VCaP (cell line): ENCODE results near the gene LMAN2.

Source experiments
- H3K27ac ChIP-seq: fragments of 450-650 bp; 2 replicates; pipeline ENCODE4 v1.5.1; 2017
- CTCF ChIP-seq: fragments of 450-650 bp; conservative IDR thresholded peaks from 2 replicates; pipeline ENCODE4 v1.5.1; 2017; ENCODE audit warnings: mild to moderate bottlenecking, moderate library complexity

LMAN2 gene

GRCh38 chr5:177386542-177386941, 35.1 kb upstream of the LMAN2 start:
- no peak for TF ChIP-seq CTCF
- H3K27ac ChIP-seq, result no peak overlapping the region

- H3K27ac ChIP-seq, result no peak overlapping the region
- TF ChIP-seq CTCF, result no peak
These were observed 34.3 kb upstream of the LMAN2 start for GRCh38 chr5:177385720-177386119.

- no peak for TF ChIP-seq CTCF
- H3K27ac ChIP-seq, result no peak within 1 kb of the TSS
These were observed 32.7 kb upstream of the LMAN2 start, which contains the start of gene SLC34A1 for GRCh38 chr5:177384134-177384533. SLC34A1 (plus strand) TSS chr5:177384434; CDS start chr5:177385742, 1,308 bp downstream.

GRCh38 chr5:177383181-177383580, 31.7 kb upstream of the LMAN2 start:
- no peak overlapping the region for H3K27ac ChIP-seq
- TF ChIP-seq CTCF, result no peak

GRCh38 chr5:177382423-177383029, 31.1 kb upstream of the LMAN2 start:
- no peak overlapping the region; the same call in 1 of the 2 replicates for H3K27ac ChIP-seq
- TF ChIP-seq CTCF, result peak; percentile 49

- no peak for TF ChIP-seq CTCF
- H3K27ac ChIP-seq, result no peak overlapping the region
These were observed 29.3 kb upstream of the LMAN2 start for GRCh38 chr5:177380805-177381126.

- H3K27ac ChIP-seq, result no peak overlapping the region
These were observed 27.7 kb upstream of the LMAN2 start for GRCh38 chr5:177378884-177379883.

More at GRCh38 chr5:177378884-177379883, 27.7 kb upstream of the LMAN2 start:
- TF ChIP-seq CTCF, result no peak
